ENCODE results near the gene GRM7. TPM values are rescaled to one million over a fixed set of nuclear protein-coding genes. Genes with fewer than 3 reads are reported as not detected.

GRM7 gene
- total and polyA plus RNA-seq, 4 donors = 0.20 to 1.3 (median 0.80) TPM

GRCh38 chr3:7333125-7333524 lies 472.2 kb downstream of the GRM7 start:
- DNase-seq (no peak), ATAC-seq (ENCODE audit: insufficient read depth, low FRiP score) (no peak)
- TF ChIP-seq CTCF (IDR thresholded peaks at IDR 0.05; ENCODE audit: control extremely low read depth, extremely low read depth) = no peak
- no peaks in the 10 kb centered on the region for H3K4me1 ChIP-seq (ENCODE audit: control insufficient read depth in 5 of 5, insufficient read depth in 5 of 5, low read length in 5 of 5)
- no peaks in the 10 kb centered on the region for H3K27me3 ChIP-seq (ENCODE audit: control insufficient read depth in 3 of 3, insufficient read depth in 3 of 3, low read length in 2 of 3)
- WGBS, 2 donors = 82 to 83% methylated on average over 4 of the region's 4 CpGs
- no peak overlapping the region for H3K4me3 ChIP-seq
- H3K9me3 ChIP-seq (ENCODE audit: control insufficient read depth in 4 of 4, insufficient read depth in 3 of 4, low read length in 3 of 4) = peaks cover 0 to 4% (median 0%) of the 10 kb centered on the region in 4 donors
- no peak overlapping the region for H3K27ac ChIP-seq (ENCODE audit: low read depth in 1 of 2, low read length in 1 of 2)
- no peak overlapping the region for H3K9ac ChIP-seq (ENCODE audit: insufficient read depth in 1 of 2, low read length in 2 of 2)
- no peaks in the 10 kb centered on the region for H3K36me3 ChIP-seq (ENCODE audit: control insufficient read depth in 4 of 4, insufficient read depth in 4 of 4, low read length in 4 of 4)

GRCh38 chr3:7340795-7341194 lies 479.9 kb downstream of the GRM7 start:
- no peaks in the 10 kb centered on the region for H3K4me1 ChIP-seq (ENCODE audit: control insufficient read depth in 5 of 5, insufficient read depth in 5 of 5, low read length in 5 of 5)
- ATAC-seq (ENCODE audit: insufficient read depth, low FRiP score) = no peak
- H3K36me3 ChIP-seq (ENCODE audit: control insufficient read depth in 4 of 4, insufficient read depth in 4 of 4, low read length in 4 of 4) = no peaks in the 10 kb centered on the region
- no peak for TF ChIP-seq CTCF (IDR thresholded peaks at IDR 0.05; ENCODE audit: control extremely low read depth, extremely low read depth)
- WGBS, 2 donors = 63 to 68% methylated on average over 2 of the region's 2 CpGs
- no peaks in the 10 kb centered on the region for H3K27me3 ChIP-seq (ENCODE audit: control insufficient read depth in 3 of 3, insufficient read depth in 3 of 3, low read length in 2 of 3)
- peak in 1 of 3 donors; percentile 6 for DNase-seq
- H3K9ac ChIP-seq (ENCODE audit: insufficient read depth in 1 of 2, low read length in 2 of 2) = no peak overlapping the region
- H3K9me3 ChIP-seq (ENCODE audit: control insufficient read depth in 4 of 4, insufficient read depth in 3 of 4, low read length in 3 of 4) = no peaks in the 10 kb centered on the region
- no peak overlapping the region for H3K4me3 ChIP-seq
- no peak overlapping the region for H3K27ac ChIP-seq (ENCODE audit: low read depth in 1 of 2, low read length in 1 of 2)

- ATAC-seq (ENCODE audit: insufficient read depth, low FRiP score) = no peak
- WGBS, 2 donors = 88 to 93% methylated on average over 2 of the region's 2 CpGs
- Histone ChIP-seq H3K9ac (ENCODE audit: insufficient read depth in 1 of 2, low read length in 2 of 2) (no peak overlapping the region), H3K27ac (ENCODE audit: low read depth in 1 of 2, low read length in 1 of 2) (no peak overlapping the region), H3K27me3 (ENCODE audit: control insufficient read depth in 3 of 3, insufficient read depth in 3 of 3, low read length in 2 of 3) (no peaks in the 10 kb centered on the region), H3K36me3 (ENCODE audit: control insufficient read depth in 4 of 4, insufficient read depth in 4 of 4, low read length in 4 of 4) (no peaks in the 10 kb centered on the region), H3K4me1 (ENCODE audit: control insufficient read depth in 5 of 5, insufficient read depth in 5 of 5, low read length in 5 of 5) (no peaks in the 10 kb centered on the region), H3K9me3 (ENCODE audit: control insufficient read depth in 4 of 4, insufficient read depth in 3 of 4, low read length in 3 of 4) (no peaks in the 10 kb centered on the region), H3K4me3 (no peak overlapping the region)
- DNase-seq = no peak
- no peak for TF ChIP-seq CTCF (IDR thresholded peaks at IDR 0.05; ENCODE audit: control extremely low read depth, extremely low read depth)
Observed at GRCh38 chr3:7346364-7346763, 485.4 kb downstream of the GRM7 start.

- WGBS, 2 donors = 84 to 94% methylated on average over 1 of the region's 1 CpG
- TF ChIP-seq CTCF (IDR thresholded peaks at IDR 0.05; ENCODE audit: control extremely low read depth, extremely low read depth) = no peak
- H3K27me3 ChIP-seq (ENCODE audit: control insufficient read depth in 3 of 3, insufficient read depth in 3 of 3, low read length in 2 of 3) = no peaks in the 10 kb centered on the region
- no peak overlapping the region for H3K27ac ChIP-seq (ENCODE audit: low read depth in 1 of 2, low read length in 1 of 2)
- H3K4me1 ChIP-seq (ENCODE audit: control insufficient read depth in 5 of 5, insufficient read depth in 5 of 5, low read length in 5 of 5) = peaks cover 0 to 3% (median 0%) of the 10 kb centered on the region in 5 donors
- no peaks in the 10 kb centered on the region for H3K9me3 ChIP-seq (ENCODE audit: control insufficient read depth in 4 of 4, insufficient read depth in 3 of 4, low read length in 3 of 4)
- H3K36me3 ChIP-seq (ENCODE audit: control insufficient read depth in 4 of 4, insufficient read depth in 4 of 4, low read length in 4 of 4) = no peaks in the 10 kb centered on the region
- no peak overlapping the region for H3K4me3 ChIP-seq
- no peak overlapping the region for H3K9ac ChIP-seq (ENCODE audit: insufficient read depth in 1 of 2, low read length in 2 of 2)
- DNase-seq (peak in 2 of 3 donors; percentile 53 to 63), ATAC-seq (ENCODE audit: insufficient read depth, low FRiP score) (no peak)
Observed at GRCh38 chr3:7357101-7357500, 496.2 kb downstream of the GRM7 start.

Measured in lung (tissue), 12 donors.